ENCODE measurements around the gene CEP112. TPM values are rescaled to one million over a fixed set of nuclear protein-coding genes. Genes with fewer than 3 reads are reported as not detected.

CEP112 gene
- polyA plus RNA-seq, 1 donor from 2014 or later = 6.0 TPM

DNA sequence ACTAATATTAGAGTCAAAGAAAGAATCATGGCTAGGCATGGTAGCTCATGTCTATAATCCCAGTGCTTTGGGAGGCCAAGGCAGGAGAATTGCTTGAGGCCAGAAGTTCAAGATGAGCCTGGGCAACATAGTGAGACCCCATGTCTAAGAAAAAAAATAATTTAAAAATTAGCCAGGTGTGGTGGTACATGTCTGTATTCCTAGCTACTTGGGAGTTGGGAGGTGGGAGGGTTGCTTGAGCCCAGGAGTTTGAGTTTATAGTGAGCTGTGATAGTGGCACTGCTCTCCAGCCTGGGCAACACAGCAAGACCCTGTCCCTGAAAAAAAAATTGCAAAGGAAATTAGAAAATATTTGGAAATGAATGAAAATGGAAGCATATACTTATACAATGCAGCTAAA is 420.2 kb downstream of the CEP112 start:
- H4K20me1 ChIP-seq (ENCODE audit: insufficient read depth) = no peaks in the 10 kb centered on the region
- H3K9me2 ChIP-seq (ENCODE audit: insufficient read depth, low read length) = no peaks in the 10 kb centered on the region
- H3K4me2 ChIP-seq (ENCODE audit: low read length) = no peak overlapping the region
- no peak overlapping the region for H3K27ac ChIP-seq (ENCODE audit: low read length)
- no peak overlapping the region for H3K4me3 ChIP-seq (ENCODE audit: low read length)
- H3K79me2 ChIP-seq (replicated peaks; ENCODE audit: insufficient read depth, low read length) = no peaks in the 10 kb centered on the region
- no peaks in the 10 kb centered on the region for H3F3A ChIP-seq (ENCODE audit: insufficient read depth, low read length, poor library complexity, severe bottlenecking)
- H3K9ac ChIP-seq (ENCODE audit: low read length) = no peak overlapping the region
- H3K27me3 ChIP-seq (ENCODE audit: insufficient read depth, low read depth, low read length) = no peaks in the 10 kb centered on the region
- TF ChIP-seq EZH2 (IDR thresholded peaks at IDR 0.05; ENCODE audit: borderline replicate concordance, insufficient read depth, low read length, poor library complexity, severe bottlenecking) = no peak
- TF ChIP-seq, protein P1, sequence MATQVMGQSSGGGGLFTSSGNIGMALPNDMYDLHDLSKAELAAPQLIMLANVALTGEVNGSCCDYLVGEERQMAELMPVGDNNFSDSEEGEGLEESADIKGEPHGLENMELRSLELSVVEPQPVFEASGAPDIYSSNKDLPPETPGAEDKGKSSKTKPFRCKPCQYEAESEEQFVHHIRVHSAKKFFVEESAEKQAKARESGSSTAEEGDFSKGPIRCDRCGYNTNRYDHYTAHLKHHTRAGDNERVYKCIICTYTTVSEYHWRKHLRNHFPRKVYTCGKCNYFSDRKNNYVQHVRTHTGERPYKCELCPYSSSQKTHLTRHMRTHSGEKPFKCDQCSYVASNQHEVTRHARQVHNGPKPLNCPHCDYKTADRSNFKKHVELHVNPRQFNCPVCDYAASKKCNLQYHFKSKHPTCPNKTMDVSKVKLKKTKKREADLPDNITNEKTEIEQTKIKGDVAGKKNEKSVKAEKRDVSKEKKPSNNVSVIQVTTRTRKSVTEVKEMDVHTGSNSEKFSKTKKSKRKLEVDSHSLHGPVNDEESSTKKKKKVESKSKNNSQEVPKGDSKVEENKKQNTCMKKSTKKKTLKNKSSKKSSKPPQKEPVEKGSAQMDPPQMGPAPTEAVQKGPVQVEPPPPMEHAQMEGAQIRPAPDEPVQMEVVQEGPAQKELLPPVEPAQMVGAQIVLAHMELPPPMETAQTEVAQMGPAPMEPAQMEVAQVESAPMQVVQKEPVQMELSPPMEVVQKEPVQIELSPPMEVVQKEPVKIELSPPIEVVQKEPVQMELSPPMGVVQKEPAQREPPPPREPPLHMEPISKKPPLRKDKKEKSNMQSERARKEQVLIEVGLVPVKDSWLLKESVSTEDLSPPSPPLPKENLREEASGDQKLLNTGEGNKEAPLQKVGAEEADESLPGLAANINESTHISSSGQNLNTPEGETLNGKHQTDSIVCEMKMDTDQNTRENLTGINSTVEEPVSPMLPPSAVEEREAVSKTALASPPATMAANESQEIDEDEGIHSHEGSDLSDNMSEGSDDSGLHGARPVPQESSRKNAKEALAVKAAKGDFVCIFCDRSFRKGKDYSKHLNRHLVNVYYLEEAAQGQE (IDR thresholded peaks at IDR 0.05; ENCODE audit: borderline replicate concordance) = no peak
- no peak for TF ChIP-seq TAF1 (IDR thresholded peaks at IDR 0.05; ENCODE audit: low read depth)
- TF ChIP-seq, protein P2, sequence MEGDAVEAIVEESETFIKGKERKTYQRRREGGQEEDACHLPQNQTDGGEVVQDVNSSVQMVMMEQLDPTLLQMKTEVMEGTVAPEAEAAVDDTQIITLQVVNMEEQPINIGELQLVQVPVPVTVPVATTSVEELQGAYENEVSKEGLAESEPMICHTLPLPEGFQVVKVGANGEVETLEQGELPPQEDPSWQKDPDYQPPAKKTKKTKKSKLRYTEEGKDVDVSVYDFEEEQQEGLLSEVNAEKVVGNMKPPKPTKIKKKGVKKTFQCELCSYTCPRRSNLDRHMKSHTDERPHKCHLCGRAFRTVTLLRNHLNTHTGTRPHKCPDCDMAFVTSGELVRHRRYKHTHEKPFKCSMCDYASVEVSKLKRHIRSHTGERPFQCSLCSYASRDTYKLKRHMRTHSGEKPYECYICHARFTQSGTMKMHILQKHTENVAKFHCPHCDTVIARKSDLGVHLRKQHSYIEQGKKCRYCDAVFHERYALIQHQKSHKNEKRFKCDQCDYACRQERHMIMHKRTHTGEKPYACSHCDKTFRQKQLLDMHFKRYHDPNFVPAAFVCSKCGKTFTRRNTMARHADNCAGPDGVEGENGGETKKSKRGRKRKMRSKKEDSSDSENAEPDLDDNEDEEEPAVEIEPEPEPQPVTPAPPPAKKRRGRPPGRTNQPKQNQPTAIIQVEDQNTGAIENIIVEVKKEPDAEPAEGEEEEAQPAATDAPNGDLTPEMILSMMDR (IDR thresholded peaks at IDR 0.05; ENCODE audit: poor library complexity, severe bottlenecking) = no peak
- TF ChIP-seq MXI1 (conservative IDR thresholded peaks at IDR 0.05; ENCODE audit: poor library complexity, severe bottlenecking) = no peak
- TF ChIP-seq SMC3 (conservative IDR thresholded peaks at IDR 0.05; ENCODE audit: poor library complexity) = no peak
- TF ChIP-seq EP300 (conservative IDR thresholded peaks at IDR 0.05; ENCODE audit: poor library complexity, severe bottlenecking) = no peak
- TF ChIP-seq RAD21 (conservative IDR thresholded peaks at IDR 0.05) = no peak
- TF ChIP-seq POLR2AphosphoS5 (IDR thresholded peaks at IDR 0.05) = no peak
- no peak overlapping the region for H2AFZ ChIP-seq (ENCODE audit: low read depth, low read length)
- H3K36me3 ChIP-seq (ENCODE audit: insufficient read depth, low read length) = no peaks in the 10 kb centered on the region
- no peaks in the 10 kb centered on the region for H3K9me3 ChIP-seq (ENCODE audit: low read length)

DNA sequence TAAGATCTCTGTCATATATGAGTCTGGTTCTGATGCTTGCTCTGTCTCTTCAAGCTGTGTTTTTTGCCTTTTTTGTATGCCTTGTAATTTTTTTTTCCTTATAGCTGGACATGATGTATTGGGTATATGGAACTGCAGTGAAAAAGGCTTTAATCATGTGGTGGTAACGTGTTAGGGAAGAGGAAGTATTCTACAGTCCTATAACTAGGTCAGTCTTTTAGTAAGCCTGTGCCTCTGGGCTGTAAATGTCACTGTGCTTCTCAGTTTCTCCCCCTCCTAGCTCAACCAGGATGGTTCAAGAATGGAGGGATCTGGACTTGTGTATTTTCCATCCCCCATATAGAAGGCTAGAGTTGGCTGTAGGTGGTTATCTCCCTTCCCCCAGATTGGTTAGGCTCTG is 428.1 kb downstream of the CEP112 start:
- Histone ChIP-seq H3K27me3 (ENCODE audit: insufficient read depth, low read depth, low read length) (no peaks in the 10 kb centered on the region), H3K36me3 (ENCODE audit: insufficient read depth, low read length) (no peaks in the 10 kb centered on the region), H4K20me1 (ENCODE audit: insufficient read depth) (no peaks in the 10 kb centered on the region), H3K4me2 (ENCODE audit: low read length) (no peak overlapping the region), H3K9me3 (ENCODE audit: low read length) (no peaks in the 10 kb centered on the region), H3K27ac (ENCODE audit: low read length) (no peak overlapping the region), H3K4me3 (ENCODE audit: low read length) (no peak overlapping the region), H3K9ac (ENCODE audit: low read length) (no peak overlapping the region), H2AFZ (ENCODE audit: low read depth, low read length) (no peak overlapping the region), H3F3A (ENCODE audit: insufficient read depth, low read length, poor library complexity, severe bottlenecking) (no peaks in the 10 kb centered on the region), H3K79me2 (replicated peaks; ENCODE audit: insufficient read depth, low read length) (no peaks in the 10 kb centered on the region), H3K9me2 (ENCODE audit: insufficient read depth, low read length) (no peaks in the 10 kb centered on the region)
- TF ChIP-seq, protein P2 (IDR thresholded peaks at IDR 0.05; ENCODE audit: poor library complexity, severe bottlenecking) = no peak
- TF ChIP-seq, protein P1 (IDR thresholded peaks at IDR 0.05; ENCODE audit: borderline replicate concordance) = no peak
- TF ChIP-seq RAD21 (conservative IDR thresholded peaks at IDR 0.05) (no peak), EP300 (conservative IDR thresholded peaks at IDR 0.05; ENCODE audit: poor library complexity, severe bottlenecking) (no peak), TAF1 (IDR thresholded peaks at IDR 0.05; ENCODE audit: low read depth) (no peak), SMC3 (conservative IDR thresholded peaks at IDR 0.05; ENCODE audit: poor library complexity) (no peak), POLR2AphosphoS5 (IDR thresholded peaks at IDR 0.05) (no peak)

Data from neural cell (in vitro differentiated cells).